Measurements from ENCODE around the gene ALPL.

Gene ALPL

DNA sequence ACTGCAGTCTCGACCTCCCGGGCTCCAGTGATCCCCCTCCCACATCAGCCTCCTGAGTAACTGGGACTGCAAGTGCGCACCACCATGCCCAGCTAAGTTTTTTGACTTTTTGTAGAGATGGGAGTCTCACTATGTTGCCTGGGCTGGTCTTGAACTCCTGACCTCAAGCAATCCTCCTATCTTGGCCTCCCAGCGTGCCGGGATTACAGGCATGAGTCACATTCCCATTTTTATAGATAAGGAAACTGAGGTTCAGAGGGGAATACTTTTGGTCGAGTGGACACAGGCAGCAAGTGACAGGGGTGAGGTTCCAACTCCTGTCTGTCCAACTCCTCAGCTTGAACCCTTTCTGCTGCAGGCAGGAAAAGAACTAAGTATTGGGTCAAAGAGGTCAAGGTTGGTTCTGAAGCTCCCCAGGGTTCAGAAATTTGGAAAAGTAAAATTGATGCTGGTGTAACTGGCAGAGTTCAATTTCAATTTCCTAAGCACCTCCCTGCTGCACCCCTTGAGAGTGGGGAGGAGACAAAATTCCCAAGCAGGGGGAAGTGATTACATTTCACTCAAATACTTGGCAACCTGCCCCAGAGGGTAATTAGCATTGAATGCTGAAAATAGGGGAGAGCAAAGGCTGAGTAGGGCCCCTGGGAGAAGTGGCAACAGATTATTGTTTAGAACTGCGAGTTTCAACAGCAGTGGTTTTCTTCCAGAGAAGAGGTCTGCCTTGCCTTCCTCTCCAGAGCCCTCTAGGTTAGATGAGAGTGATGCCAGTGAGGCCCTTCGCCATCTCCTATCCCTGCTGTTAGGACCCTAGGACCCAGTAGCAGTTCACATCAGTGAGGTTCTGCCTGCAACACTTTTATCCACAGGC is 17.5 kb upstream of the ALPL start:
- Histone ChIP-seq H3K4me3 (ENCODE audit: low read length in 2 of 2) (no peak overlapping the region), H3K27me3 (ENCODE audit: control insufficient read depth in 1 of 2, insufficient read depth in 2 of 2, low read length in 2 of 2) (peaks cover 14 to 17% of the 10 kb centered on the region in 2 donors), H3K4me1 (ENCODE audit: control insufficient read depth, insufficient read depth, low read length) (no peaks in the 10 kb centered on the region), H3K9me3 (ENCODE audit: control insufficient read depth in 2 of 2, low read length in 2 of 2) (no peaks in the 10 kb centered on the region), H3K36me3 (ENCODE audit: control insufficient read depth in 2 of 2, insufficient read depth in 2 of 2, low read length in 2 of 2) (no peaks in the 10 kb centered on the region), H3K27ac (ENCODE audit: low read length) (no peak overlapping the region), H3K9ac (ENCODE audit: low read length in 2 of 2) (no peak overlapping the region)

GRCh38 chr1:21492356-21492625 is 16.9 kb upstream of the ALPL start:
- no peak overlapping the region for H3K27ac ChIP-seq (ENCODE audit: low read length)
- H3K9me3 ChIP-seq (ENCODE audit: control insufficient read depth in 2 of 2, low read length in 2 of 2), result no peaks in the 10 kb centered on the region
- H3K9ac ChIP-seq (ENCODE audit: low read length in 2 of 2), result no peak overlapping the region
- no peaks in the 10 kb centered on the region for H3K36me3 ChIP-seq (ENCODE audit: control insufficient read depth in 2 of 2, insufficient read depth in 2 of 2, low read length in 2 of 2)
- H3K27me3 ChIP-seq (ENCODE audit: control insufficient read depth in 1 of 2, insufficient read depth in 2 of 2, low read length in 2 of 2), result peaks cover 17% of the 10 kb centered on the region in 2 donors
- H3K4me1 ChIP-seq (ENCODE audit: control insufficient read depth, insufficient read depth, low read length), result no peaks in the 10 kb centered on the region
- H3K4me3 ChIP-seq (ENCODE audit: low read length in 2 of 2), result no peak overlapping the region

GRCh38 chr1:21494196-21494595 is 15.0 kb upstream of the ALPL start:
- no peak overlapping the region for H3K9ac ChIP-seq (ENCODE audit: low read length in 2 of 2)
- H3K9me3 ChIP-seq (ENCODE audit: control insufficient read depth in 2 of 2, low read length in 2 of 2), result no peaks in the 10 kb centered on the region
- H3K4me1 ChIP-seq (ENCODE audit: control insufficient read depth, insufficient read depth, low read length), result no peaks in the 10 kb centered on the region
- H3K36me3 ChIP-seq (ENCODE audit: control insufficient read depth in 2 of 2, insufficient read depth in 2 of 2, low read length in 2 of 2), result no peaks in the 10 kb centered on the region
- no peak overlapping the region for H3K4me3 ChIP-seq (ENCODE audit: low read length in 2 of 2)
- H3K27ac ChIP-seq (ENCODE audit: low read length), result no peak overlapping the region
- H3K27me3 ChIP-seq (ENCODE audit: control insufficient read depth in 1 of 2, insufficient read depth in 2 of 2, low read length in 2 of 2), result peaks cover 8 to 14% of the 10 kb centered on the region in 2 donors

- H3K27ac ChIP-seq (ENCODE audit: low read length), result no peak overlapping the region
- no peak overlapping the region for H3K9ac ChIP-seq (ENCODE audit: low read length in 2 of 2)
- peaks cover 12 to 14% of the 10 kb centered on the region in 2 donors for H3K27me3 ChIP-seq (ENCODE audit: control insufficient read depth in 1 of 2, insufficient read depth in 2 of 2, low read length in 2 of 2)
- H3K4me3 ChIP-seq (ENCODE audit: low read length in 2 of 2), result no peak overlapping the region
- no peaks in the 10 kb centered on the region for H3K36me3 ChIP-seq (ENCODE audit: control insufficient read depth in 2 of 2, insufficient read depth in 2 of 2, low read length in 2 of 2)
- H3K4me1 ChIP-seq (ENCODE audit: control insufficient read depth, insufficient read depth, low read length), result no peaks in the 10 kb centered on the region
- H3K9me3 ChIP-seq (ENCODE audit: control insufficient read depth in 2 of 2, low read length in 2 of 2), result no peaks in the 10 kb centered on the region
Measured at GRCh38 chr1:21495225-21495820, 13.9 kb upstream of the ALPL start.

- Histone ChIP-seq H3K4me3 (ENCODE audit: low read length in 2 of 2) (no peak overlapping the region), H3K4me1 (ENCODE audit: control insufficient read depth, insufficient read depth, low read length) (no peaks in the 10 kb centered on the region), H3K27me3 (ENCODE audit: control insufficient read depth in 1 of 2, insufficient read depth in 2 of 2, low read length in 2 of 2) (peaks cover 10 to 12% of the 10 kb centered on the region in 2 donors), H3K9me3 (ENCODE audit: control insufficient read depth in 2 of 2, low read length in 2 of 2) (no peaks in the 10 kb centered on the region), H3K27ac (ENCODE audit: low read length) (no peak overlapping the region), H3K9ac (ENCODE audit: low read length in 2 of 2) (no peak overlapping the region), H3K36me3 (ENCODE audit: control insufficient read depth in 2 of 2, insufficient read depth in 2 of 2, low read length in 2 of 2) (no peaks in the 10 kb centered on the region)
Measured at GRCh38 chr1:21496063-21496462, 13.2 kb upstream of the ALPL start.

- Histone ChIP-seq H3K9ac (ENCODE audit: low read length in 2 of 2) (no peak overlapping the region), H3K27ac (ENCODE audit: low read length) (no peak overlapping the region), H3K4me3 (ENCODE audit: low read length in 2 of 2) (no peak overlapping the region), H3K27me3 (ENCODE audit: control insufficient read depth in 1 of 2, insufficient read depth in 2 of 2, low read length in 2 of 2) (peaks cover 7 to 12% of the 10 kb centered on the region in 2 donors), H3K4me1 (ENCODE audit: control insufficient read depth, insufficient read depth, low read length) (no peaks in the 10 kb centered on the region), H3K36me3 (ENCODE audit: control insufficient read depth in 2 of 2, insufficient read depth in 2 of 2, low read length in 2 of 2) (no peaks in the 10 kb centered on the region), H3K9me3 (ENCODE audit: control insufficient read depth in 2 of 2, low read length in 2 of 2) (no peaks in the 10 kb centered on the region)
Measured at GRCh38 chr1:21496886-21497285, 12.3 kb upstream of the ALPL start.

- H3K9ac ChIP-seq (ENCODE audit: low read length in 2 of 2), result no peak overlapping the region
- no peak overlapping the region for H3K27ac ChIP-seq (ENCODE audit: low read length)
- H3K36me3 ChIP-seq (ENCODE audit: control insufficient read depth in 2 of 2, insufficient read depth in 2 of 2, low read length in 2 of 2), result no peaks in the 10 kb centered on the region
- no peaks in the 10 kb centered on the region for H3K9me3 ChIP-seq (ENCODE audit: control insufficient read depth in 2 of 2, low read length in 2 of 2)
- H3K4me1 ChIP-seq (ENCODE audit: control insufficient read depth, insufficient read depth, low read length), result no peaks in the 10 kb centered on the region
- H3K4me3 ChIP-seq (ENCODE audit: low read length in 2 of 2), result no peak overlapping the region
- peaks cover 5 to 8% of the 10 kb centered on the region in 2 donors for H3K27me3 ChIP-seq (ENCODE audit: control insufficient read depth in 1 of 2, insufficient read depth in 2 of 2, low read length in 2 of 2)
Measured at GRCh38 chr1:21497466-21498061, 11.7 kb upstream of the ALPL start.

DNA sequence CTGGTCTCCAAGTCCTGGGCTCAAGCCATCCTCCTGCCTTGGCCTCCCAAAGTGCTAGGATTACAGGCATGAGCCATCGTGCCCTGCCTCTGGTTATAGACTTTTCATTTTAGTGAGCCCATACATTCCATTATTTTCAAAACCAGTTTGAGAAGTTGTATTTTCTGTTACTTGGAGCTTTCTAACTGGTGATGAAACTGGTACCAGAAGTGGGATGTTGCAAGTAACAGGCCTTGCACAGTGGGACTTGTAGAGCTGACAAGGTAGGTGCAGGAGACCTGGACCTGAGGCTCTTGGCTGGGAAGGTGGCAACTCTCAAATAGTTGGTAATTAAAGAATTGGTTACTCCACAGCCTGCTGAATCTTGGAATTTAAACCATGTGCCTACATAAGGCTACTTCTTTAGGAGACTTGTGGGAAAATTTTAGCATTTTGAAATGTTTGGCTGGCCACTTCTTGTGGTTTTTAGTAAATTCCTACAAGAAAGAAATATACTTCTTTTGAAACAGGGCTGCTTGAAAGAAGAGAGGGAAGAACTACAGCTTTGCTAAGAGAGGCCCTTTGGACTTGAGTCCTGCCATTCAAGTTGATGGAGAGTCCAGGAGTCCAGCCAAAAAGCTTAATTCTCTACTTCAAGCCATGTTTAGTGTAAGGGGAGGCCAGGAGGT is 9.8 kb upstream of the ALPL start:
- Histone ChIP-seq H3K27ac (ENCODE audit: low read length) (no peak overlapping the region), H3K4me3 (ENCODE audit: low read length in 2 of 2) (no peak overlapping the region), H3K9ac (ENCODE audit: low read length in 2 of 2) (no peak overlapping the region), H3K9me3 (ENCODE audit: control insufficient read depth in 2 of 2, low read length in 2 of 2) (no peaks in the 10 kb centered on the region), H3K36me3 (ENCODE audit: control insufficient read depth in 2 of 2, insufficient read depth in 2 of 2, low read length in 2 of 2) (no peaks in the 10 kb centered on the region), H3K27me3 (ENCODE audit: control insufficient read depth in 1 of 2, insufficient read depth in 2 of 2, low read length in 2 of 2) (peaks cover 3 to 8% of the 10 kb centered on the region in 2 donors), H3K4me1 (ENCODE audit: control insufficient read depth, insufficient read depth, low read length) (no peaks in the 10 kb centered on the region)

DNA sequence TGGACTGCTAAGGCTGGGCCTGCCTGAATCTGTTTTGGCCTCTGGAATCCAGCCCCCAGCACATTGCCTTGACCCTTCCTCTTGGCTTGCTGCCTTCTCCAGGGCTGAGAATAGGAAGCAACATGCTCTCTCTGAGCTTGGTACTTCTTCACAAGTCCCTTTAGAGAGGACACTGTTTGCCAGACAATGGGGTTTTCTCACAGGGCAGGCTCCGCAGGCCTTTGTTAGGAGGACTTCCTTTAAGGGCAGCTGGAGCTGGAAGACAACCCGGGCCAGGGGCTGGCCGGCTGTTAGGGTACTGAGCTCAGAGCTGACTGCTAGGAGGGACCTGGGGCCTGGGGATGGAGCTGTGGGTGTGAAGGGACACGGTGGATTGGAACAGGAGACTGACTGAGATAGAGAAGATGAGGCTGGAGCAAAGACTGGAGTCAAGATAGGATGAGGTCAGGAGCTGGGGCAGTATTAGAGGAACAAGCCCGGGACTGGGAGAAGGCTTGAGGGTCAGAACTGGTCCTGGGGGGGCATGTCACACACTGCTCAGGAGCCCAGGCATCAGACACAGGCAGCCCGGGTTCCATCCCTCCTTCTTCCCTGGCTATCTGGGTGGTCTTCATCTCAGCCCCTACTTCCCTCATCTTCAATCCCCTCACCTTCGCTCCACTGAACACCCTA is 5.4 kb upstream of the ALPL start:
- Histone ChIP-seq H3K9me3 (ENCODE audit: control insufficient read depth in 2 of 2, low read length in 2 of 2) (no peaks in the 10 kb centered on the region), H3K9ac (ENCODE audit: low read length in 2 of 2) (no peak overlapping the region), H3K27me3 (ENCODE audit: control insufficient read depth in 1 of 2, insufficient read depth in 2 of 2, low read length in 2 of 2) (peaks cover 15 to 21% of the 10 kb centered on the region in 2 donors), H3K4me3 (ENCODE audit: low read length in 2 of 2) (no peak overlapping the region), H3K4me1 (ENCODE audit: control insufficient read depth, insufficient read depth, low read length) (peaks cover 2% of the 10 kb centered on the region), H3K27ac (ENCODE audit: low read length) (no peak overlapping the region), H3K36me3 (ENCODE audit: control insufficient read depth in 2 of 2, insufficient read depth in 2 of 2, low read length in 2 of 2) (no peaks in the 10 kb centered on the region)

- no peaks in the 10 kb centered on the region for H3K9me3 ChIP-seq (ENCODE audit: control insufficient read depth in 2 of 2, low read length in 2 of 2)
- no peak overlapping the region for H3K4me3 ChIP-seq (ENCODE audit: low read length in 2 of 2)
- H3K9ac ChIP-seq (ENCODE audit: low read length in 2 of 2), result no peak overlapping the region
- peaks cover 13% of the 10 kb centered on the region for H3K4me1 ChIP-seq (ENCODE audit: control insufficient read depth, insufficient read depth, low read length)
- no peaks in the 10 kb centered on the region for H3K36me3 ChIP-seq (ENCODE audit: control insufficient read depth in 2 of 2, insufficient read depth in 2 of 2, low read length in 2 of 2)
- no peak overlapping the region for H3K27ac ChIP-seq (ENCODE audit: low read length)
- peaks cover 34 to 35% of the 10 kb centered on the region in 2 donors for H3K27me3 ChIP-seq (ENCODE audit: control insufficient read depth in 1 of 2, insufficient read depth in 2 of 2, low read length in 2 of 2)
Measured at GRCh38 chr1:21506804-21507203, 2.4 kb upstream of the ALPL start.

All from stomach smooth muscle (tissue), 2 donors.